WTC11 (cell line): ENCODE measurements around the gene ZNF532. TPM values are rescaled to one million over a fixed set of nuclear protein-coding genes. Genes with fewer than 3 reads are reported as not detected.

Source experiments
- ATAC-seq: fragments of 200-7000 bp; cut with Tn5 transposase; 2 replicates; pipeline ENCODE4 v1.10.0; 2021; ENCODE audit warnings: mild to moderate bottlenecking, moderate library complexity
- CTCF ChIA-PET: fragments of 300-600 bp; sonication (Branson Sonifier 250); formaldehyde crosslinking; loops from one replicate; lab custom pipeline; 2021; ENCODE audit warnings: antibody characterized with exemption; lab: Charles Lee
- POLR2A ChIA-PET: fragments of 350-600 bp; sonication (Branson Sonifier 250); formaldehyde crosslinking; loops from one replicate; lab custom pipeline; 2021; ENCODE audit warnings: antibody characterized with exemption; lab: Charles Lee
- DNase-seq: peaks from one replicate; pipeline ENCODE4 v3.0.0; 2021; ENCODE audit warnings: low spot score
- H3K27ac Mint-ChIP-seq: 2 replicates; pipeline ENCODE4 v1.8.0; 2021; ENCODE audit warnings: mixed read lengths
- H3K27me3 Mint-ChIP-seq: 2 replicates; pipeline ENCODE4 v1.8.0; 2021; ENCODE audit warnings: low read depth, mild to moderate bottlenecking, moderate library complexity, mixed read lengths
- H3K36me3 Mint-ChIP-seq: 2 replicates; pipeline ENCODE4 v1.8.0; 2021; ENCODE audit warnings: mixed read lengths
- H3K4me1 Mint-ChIP-seq: 2 replicates; pipeline ENCODE4 v1.8.0; 2022; ENCODE audit warnings: mixed read lengths
- H3K4me3 Mint-ChIP-seq: 2 replicates; pipeline ENCODE4 v1.8.0; 2021; ENCODE audit warnings: mild to moderate bottlenecking, moderate library complexity, mixed read lengths
- H3K9me3 Mint-ChIP-seq: 2 replicates; pipeline ENCODE4 v1.8.0; 2021; ENCODE audit warnings: mixed read lengths
- CREB1 ChIP-seq: sonication (generic); formaldehyde crosslinking; IDR thresholded peaks from 2 replicates; pipeline ENCODE4 v1.8.0; 2023; ENCODE audit warnings: mild to moderate bottlenecking, missing genetic modification reagents
- E2F1 ChIP-seq: sonication (generic); formaldehyde crosslinking; IDR thresholded peaks from 2 replicates; pipeline ENCODE4 v1.8.0; 2022; ENCODE audit warnings: mild to moderate bottlenecking, missing genetic modification reagents
- E2F5 ChIP-seq: sonication (generic); formaldehyde crosslinking; IDR thresholded peaks from 2 replicates; pipeline ENCODE4 v1.8.1; 2022; ENCODE audit warnings: mild to moderate bottlenecking, moderate library complexity, missing genetic modification reagents
- EMX1 ChIP-seq: fragments of 250-450 bp; sonication (Bioruptor Pico); IDR thresholded peaks from 2 replicates; pipeline ENCODE4 v1.8.0; 2021; ENCODE audit warnings: mild to moderate bottlenecking
- FOXP1 ChIP-seq: sonication (generic); formaldehyde crosslinking; IDR thresholded peaks from 2 replicates; pipeline ENCODE4 v1.8.0; 2022; ENCODE audit warnings: missing genetic modification reagents, mild to moderate bottlenecking, moderate library complexity, borderline replicate concordance
- MLX ChIP-seq: sonication (generic); formaldehyde crosslinking; IDR thresholded peaks from 2 replicates; pipeline ENCODE4 v1.8.1; 2023; ENCODE audit warnings: mild to moderate bottlenecking, missing genetic modification reagents, moderate library complexity
- OVOL2 ChIP-seq: fragments of 250-450 bp; sonication (Bioruptor Pico); IDR thresholded peaks from 2 replicates; pipeline ENCODE4 v1.9.0; 2021; ENCODE audit warnings: mild to moderate bottlenecking, borderline replicate concordance
- PREB ChIP-seq: sonication (generic); formaldehyde crosslinking; IDR thresholded peaks from 2 replicates; pipeline ENCODE4 v1.8.1; 2022; ENCODE audit warnings: mild to moderate bottlenecking, missing genetic modification reagents, moderate library complexity, borderline replicate concordance
- PRRX2 ChIP-seq: fragments of 250-450 bp; sonication (Bioruptor Pico); IDR thresholded peaks from 2 replicates; pipeline ENCODE4 v1.8.0; 2021; ENCODE audit warnings: mild to moderate bottlenecking
- RORB ChIP-seq: fragments of 250-450 bp; sonication (Bioruptor Pico); IDR thresholded peaks from 2 replicates; pipeline ENCODE4 v1.9.0; 2021; ENCODE audit warnings: mild to moderate bottlenecking
- STAT6 ChIP-seq: sonication (generic); formaldehyde crosslinking; conservative IDR thresholded peaks from 2 replicates; pipeline ENCODE4 v1.8.1; 2023; ENCODE audit warnings: mild to moderate bottlenecking, low read depth, missing genetic modification reagents, moderate library complexity
- TEAD1 ChIP-seq: sonication (generic); formaldehyde crosslinking; IDR thresholded peaks from 2 replicates; pipeline ENCODE4 v1.8.0; 2022; ENCODE audit warnings: mild to moderate bottlenecking, missing genetic modification reagents
- ZBTB21 ChIP-seq: sonication (generic); formaldehyde crosslinking; IDR thresholded peaks from 2 replicates; pipeline ENCODE4 v1.8.1; 2023; ENCODE audit warnings: mild to moderate bottlenecking, missing genetic modification reagents, borderline replicate concordance
- ZNF416 ChIP-seq: fragments of 250-450 bp; sonication (Bioruptor Pico); IDR thresholded peaks from 2 replicates; pipeline ENCODE4 v1.9.0; 2021; ENCODE audit warnings: mild to moderate bottlenecking, inconsistent platforms
- total RNA-seq: library from RNA; stranded (reverse); gene quantifications from 3 replicates; pipeline ENCODE4 v1.2.3, GENCODE V29; 2021
- TF ChIP-seq, protein P1 (sequence below): sonication (generic); formaldehyde crosslinking; IDR thresholded peaks from 2 replicates; pipeline ENCODE4 v1.8.1; 2022; ENCODE audit warnings: low read depth, missing genetic modification reagents, borderline replicate concordance
- TF ChIP-seq, protein P2 (sequence below): sonication (generic); formaldehyde crosslinking; IDR thresholded peaks from 2 replicates; pipeline ENCODE4 v1.8.0; 2022; ENCODE audit warnings: mild to moderate bottlenecking, missing genetic modification reagents
- TF ChIP-seq, protein P3 (sequence below): fragments of 250-450 bp; sonication (Bioruptor Pico); IDR thresholded peaks from 2 replicates; pipeline ENCODE4 v1.9.0; 2021; ENCODE audit warnings: moderate library complexity, mild to moderate bottlenecking, inconsistent platforms, borderline replicate concordance
- TF ChIP-seq, protein P4 (sequence below): sonication (generic); formaldehyde crosslinking; conservative IDR thresholded peaks from 2 replicates; pipeline ENCODE4 v1.8.1; 2022; ENCODE audit warnings: mild to moderate bottlenecking, missing genetic modification reagents

ZNF532 gene
- total RNA-seq, 1 experiment from 2014 or later = 171 TPM

DNA sequence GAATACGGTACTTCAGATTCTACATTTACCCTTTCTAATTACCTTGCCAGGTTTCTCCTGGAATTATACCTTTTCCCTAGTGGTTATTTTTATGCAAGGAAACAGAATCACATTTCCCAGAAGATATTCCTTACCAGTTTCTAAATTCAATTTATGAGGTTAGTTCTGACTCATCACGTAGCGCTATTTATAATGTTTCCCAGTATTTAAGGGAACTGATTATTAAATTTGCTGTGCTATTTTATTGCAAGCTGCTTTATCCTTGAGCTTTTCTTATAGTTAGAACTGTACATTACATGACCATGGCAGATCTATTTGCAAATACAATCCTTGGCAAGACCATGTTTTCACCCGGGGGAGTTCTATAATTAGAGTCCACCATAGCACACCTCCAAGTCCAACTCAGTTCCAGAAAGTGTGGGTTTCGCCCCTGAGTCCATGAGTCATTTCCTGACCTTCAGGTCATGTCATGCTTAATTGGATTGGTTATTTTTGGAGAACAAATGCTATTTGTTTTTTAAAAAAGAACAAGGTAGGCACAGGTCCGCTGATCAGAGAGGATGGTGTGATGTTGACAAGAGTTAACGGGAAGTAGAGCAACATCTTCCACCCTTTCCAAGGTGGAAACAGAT is 126.6 kb downstream of the ZNF532 start:
- Mint-ChIP-seq H3K36me3 (peaks cover 16% of the 10 kb centered on the region), H3K4me3 (no peak overlapping the region)
- POLR2A ChIA-PET = no interaction called here

GRCh38 chr18:58992301-58993231 is 127.9 kb downstream of the ZNF532 start:
- TF ChIP-seq OVOL2 (CRISPR knock-in tag) = no peak
- TF ChIP-seq MLX (CRISPR knock-in tag) = no peak
- TF ChIP-seq STAT6 = no peak
- TF ChIP-seq PREB (CRISPR knock-in tag) = no peak
- TF ChIP-seq, protein P1, sequence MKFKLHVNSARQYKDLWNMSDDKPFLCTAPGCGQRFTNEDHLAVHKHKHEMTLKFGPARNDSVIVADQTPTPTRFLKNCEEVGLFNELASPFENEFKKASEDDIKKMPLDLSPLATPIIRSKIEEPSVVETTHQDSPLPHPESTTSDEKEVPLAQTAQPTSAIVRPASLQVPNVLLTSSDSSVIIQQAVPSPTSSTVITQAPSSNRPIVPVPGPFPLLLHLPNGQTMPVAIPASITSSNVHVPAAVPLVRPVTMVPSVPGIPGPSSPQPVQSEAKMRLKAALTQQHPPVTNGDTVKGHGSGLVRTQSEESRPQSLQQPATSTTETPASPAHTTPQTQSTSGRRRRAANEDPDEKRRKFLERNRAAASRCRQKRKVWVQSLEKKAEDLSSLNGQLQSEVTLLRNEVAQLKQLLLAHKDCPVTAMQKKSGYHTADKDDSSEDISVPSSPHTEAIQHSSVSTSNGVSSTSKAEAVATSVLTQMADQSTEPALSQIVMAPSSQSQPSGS (CRISPR knock-in tag) = no peak
- TF ChIP-seq, protein P2, sequence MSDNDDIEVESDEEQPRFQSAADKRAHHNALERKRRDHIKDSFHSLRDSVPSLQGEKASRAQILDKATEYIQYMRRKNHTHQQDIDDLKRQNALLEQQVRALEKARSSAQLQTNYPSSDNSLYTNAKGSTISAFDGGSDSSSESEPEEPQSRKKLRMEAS (CRISPR knock-in tag) = no peak
- TF ChIP-seq, protein P3, sequence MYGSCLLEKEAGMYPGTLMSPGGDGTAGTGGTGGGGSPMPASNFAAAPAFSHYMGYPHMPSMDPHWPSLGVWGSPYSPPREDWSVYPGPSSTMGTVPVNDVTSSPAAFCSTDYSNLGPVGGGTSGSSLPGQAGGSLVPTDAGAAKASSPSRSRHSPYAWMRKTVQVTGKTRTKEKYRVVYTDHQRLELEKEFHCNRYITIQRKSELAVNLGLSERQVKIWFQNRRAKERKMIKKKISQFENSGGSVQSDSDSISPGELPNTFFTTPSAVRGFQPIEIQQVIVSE (CRISPR knock-in tag) = no peak
- no peak for TF ChIP-seq EMX1
- no peak for TF ChIP-seq PRRX2 (CRISPR knock-in tag)
- no peak for TF ChIP-seq E2F1
- no peak for TF ChIP-seq FOXP1 (CRISPR knock-in tag)
- ChIA-PET POLR2A (no interaction called here), CTCF (no interaction called here)
- Mint-ChIP-seq H3K36me3 (peaks cover 9% of the 10 kb centered on the region; the same call in 1 of the 2 replicates), H3K27me3 (no peaks in the 10 kb centered on the region), H3K9me3 (peaks cover 12% of the 10 kb centered on the region), H3K4me1 (peaks cover 4% of the 10 kb centered on the region), H3K4me3 (no peak overlapping the region), H3K27ac (no peak overlapping the region; the same call in 1 of the 2 replicates)
- DNase-seq (no peak), ATAC-seq (no peak)

More for the DNA sequence above, 126.6 kb downstream of the ZNF532 start:
- no peak for TF ChIP-seq CREB1 (CRISPR knock-in tag)
- TF ChIP-seq E2F5 (CRISPR knock-in tag) = no peak
- no peak for TF ChIP-seq RORB (CRISPR knock-in tag)
- TF ChIP-seq, protein P4, sequence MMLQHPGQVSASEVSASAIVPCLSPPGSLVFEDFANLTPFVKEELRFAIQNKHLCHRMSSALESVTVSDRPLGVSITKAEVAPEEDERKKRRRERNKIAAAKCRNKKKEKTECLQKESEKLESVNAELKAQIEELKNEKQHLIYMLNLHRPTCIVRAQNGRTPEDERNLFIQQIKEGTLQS (CRISPR knock-in tag) = no peak
- no peak for TF ChIP-seq ZBTB21 (CRISPR knock-in tag)
- TF ChIP-seq TEAD1 (CRISPR knock-in tag) = no peak
- no peak for TF ChIP-seq PREB (CRISPR knock-in tag)
- no peak for TF ChIP-seq ZNF416 (CRISPR knock-in tag)
- TF ChIP-seq, all 79 proteins: peak for 0
- no peaks in the 10 kb centered on the region for H3K4me1 Mint-ChIP-seq
- H3K27me3 Mint-ChIP-seq = no peaks in the 10 kb centered on the region
- no peak for DNase-seq
- no peak overlapping the region for H3K27ac Mint-ChIP-seq
- ATAC-seq = no peak
- CTCF ChIA-PET = no interaction called here
- peaks cover 18% of the 10 kb centered on the region for H3K9me3 Mint-ChIP-seq
